H1 (cell line): Measurements from ENCODE around the gene GAMT. TPM values are rescaled to one million over a fixed set of nuclear protein-coding genes. Genes with fewer than 3 reads are reported as not detected.

Experiments used
- CHD7 ChIP-seq: fragments of 300-600 bp; sonication (generic); IDR thresholded peaks from 2 replicates; pipeline ENCODE4 v1.7.1; 2012; ENCODE audit warnings: low read length, moderate library complexity, mild to moderate bottlenecking, inconsistent platforms; ENCODE audit not compliant: insufficient replicate concordance
- KDM4A ChIP-seq: IDR thresholded peaks from one replicate; pipeline ENCODE4 v1.7.1; 2012; ENCODE audit warnings: low read depth, mild to moderate bottlenecking, moderate library complexity, low read length, inconsistent platforms; ENCODE audit not compliant: severe bottlenecking
- POLR2AphosphoS5 ChIP-seq: IDR thresholded peaks from 2 replicates; pipeline ENCODE4 v1.6.1; 2011; ENCODE audit warnings: low read depth, low read length
- YY1 ChIP-seq: IDR thresholded peaks from 2 replicates; pipeline ENCODE4 v1.6.1; 2011; ENCODE audit warnings: low read depth, mild to moderate bottlenecking, low read length
- polyA plus RNA-seq, 7 experiments: library from polyadenylated mRNA; depleted of rRNA in 3 of 7; stranded (reverse) in 5 of 7; unstranded in 2 of 7; fragments of >200 nt in 5 of 7; fragments of 200-250 nt in 2 of 7; gene quantifications; 1 replicate in 5 of 7; 2 replicates in 1 of 7; 4 replicates in 1 of 7; pipeline versions ENCODE4 v1.2.1 to v1.2.3, GENCODE V29; 2011 to 2013; ENCODE audit warnings: missing spikeins in 2 of 7, mixed read lengths in 2 of 7
- total RNA-seq: library from RNA; stranded (reverse); fragmentation: NEBNext Ultra II Directional; extraction: Animal tissue kit (Norgen Biotek cat#: 25700); gene quantifications from 2 replicates; pipeline ENCODE4 v1.2.1, GENCODE V29; 2021

GAMT gene
- total and polyA plus RNA-seq, 2 of the 8 experiments (the other 6 are each of a cell fraction or from before 2014, with no cell fraction given): 17.2 to 35.6 TPM

- TF ChIP-seq CHD7 (no peak), YY1 (no peak), POLR2AphosphoS5 (no peak), KDM4A (no peak)
Measured at GRCh38 chr19:1416014-1416841, 14.9 kb upstream of the GAMT start (continued).
